ENCODE data around the gene STK16. TPM values are rescaled to one million over a fixed set of nuclear protein-coding genes. Genes with fewer than 3 reads are reported as not detected.

STK16 gene
- total RNA-seq, 4 donors from 2014 or later = 13.7 to 22.2 (median 15.4) TPM

DNA sequence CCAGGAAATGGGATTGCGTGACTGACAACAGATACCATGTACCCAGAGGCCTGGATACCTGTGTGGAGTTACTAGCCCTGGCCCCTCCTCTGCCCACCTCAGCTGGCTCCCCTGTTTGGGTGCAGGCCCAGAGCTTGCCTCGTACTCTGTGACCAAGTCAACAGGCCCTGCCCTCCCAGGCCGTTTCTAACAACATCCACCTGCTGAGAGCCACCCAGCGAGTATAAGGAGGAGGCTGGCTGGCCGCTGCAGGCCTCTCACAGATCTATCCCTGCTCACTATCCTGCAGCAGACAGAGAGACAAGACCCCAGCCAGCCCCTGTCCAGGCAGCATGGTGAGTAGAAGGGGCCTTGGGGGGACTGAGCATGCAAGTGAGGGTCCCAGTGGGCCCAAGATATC, 21.0 kb downstream of the STK16 start:
- TF ChIP-seq, protein P1, sequence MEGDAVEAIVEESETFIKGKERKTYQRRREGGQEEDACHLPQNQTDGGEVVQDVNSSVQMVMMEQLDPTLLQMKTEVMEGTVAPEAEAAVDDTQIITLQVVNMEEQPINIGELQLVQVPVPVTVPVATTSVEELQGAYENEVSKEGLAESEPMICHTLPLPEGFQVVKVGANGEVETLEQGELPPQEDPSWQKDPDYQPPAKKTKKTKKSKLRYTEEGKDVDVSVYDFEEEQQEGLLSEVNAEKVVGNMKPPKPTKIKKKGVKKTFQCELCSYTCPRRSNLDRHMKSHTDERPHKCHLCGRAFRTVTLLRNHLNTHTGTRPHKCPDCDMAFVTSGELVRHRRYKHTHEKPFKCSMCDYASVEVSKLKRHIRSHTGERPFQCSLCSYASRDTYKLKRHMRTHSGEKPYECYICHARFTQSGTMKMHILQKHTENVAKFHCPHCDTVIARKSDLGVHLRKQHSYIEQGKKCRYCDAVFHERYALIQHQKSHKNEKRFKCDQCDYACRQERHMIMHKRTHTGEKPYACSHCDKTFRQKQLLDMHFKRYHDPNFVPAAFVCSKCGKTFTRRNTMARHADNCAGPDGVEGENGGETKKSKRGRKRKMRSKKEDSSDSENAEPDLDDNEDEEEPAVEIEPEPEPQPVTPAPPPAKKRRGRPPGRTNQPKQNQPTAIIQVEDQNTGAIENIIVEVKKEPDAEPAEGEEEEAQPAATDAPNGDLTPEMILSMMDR (IDR thresholded peaks at IDR 0.05; ENCODE audit: low read depth) = no peak

DNA sequence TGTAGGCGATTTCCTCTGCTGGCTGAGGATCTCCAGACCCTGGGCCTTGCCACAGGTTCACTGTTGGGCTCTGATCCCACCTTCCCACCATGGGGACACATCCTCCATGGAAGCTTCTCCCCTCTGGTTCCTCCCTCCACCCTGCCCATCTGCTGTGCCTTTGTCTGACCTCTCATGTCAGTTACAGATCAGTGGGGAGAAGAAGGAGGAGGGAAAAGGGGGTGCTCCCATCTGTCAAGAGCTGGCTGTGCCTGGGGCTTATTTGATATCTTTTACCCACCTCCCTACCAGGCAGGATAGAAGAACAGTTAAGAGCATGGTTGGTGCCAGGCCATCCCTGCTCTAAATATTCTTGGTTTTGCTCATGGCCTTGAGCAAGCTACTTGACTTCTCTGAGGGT, 21.6 kb downstream of the STK16 start:
- TF ChIP-seq, protein P1 (IDR thresholded peaks at IDR 0.05; ENCODE audit: low read depth) = no peak

DNA sequence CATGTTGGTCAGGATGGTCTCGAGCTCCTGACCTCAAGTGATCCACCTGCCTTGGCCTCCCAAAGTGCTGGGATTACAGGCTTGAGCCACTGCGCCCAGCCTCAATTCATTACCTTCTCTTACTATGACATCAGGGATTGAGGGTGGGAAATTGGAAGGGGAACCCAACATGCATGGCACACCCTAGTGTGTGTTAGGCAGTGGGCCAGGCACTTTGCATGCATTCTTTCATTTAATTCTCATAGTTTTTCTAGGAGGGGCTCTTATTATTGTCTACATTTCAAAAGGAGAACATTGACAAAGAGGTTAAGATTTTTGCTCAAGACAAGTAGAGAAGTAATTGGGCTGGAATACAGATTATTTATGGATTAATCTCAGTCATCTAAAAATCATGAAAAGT, 23.0 kb downstream of the STK16 start:
- TF ChIP-seq, protein P1 (IDR thresholded peaks at IDR 0.05; ENCODE audit: low read depth) = no peak

DNA sequence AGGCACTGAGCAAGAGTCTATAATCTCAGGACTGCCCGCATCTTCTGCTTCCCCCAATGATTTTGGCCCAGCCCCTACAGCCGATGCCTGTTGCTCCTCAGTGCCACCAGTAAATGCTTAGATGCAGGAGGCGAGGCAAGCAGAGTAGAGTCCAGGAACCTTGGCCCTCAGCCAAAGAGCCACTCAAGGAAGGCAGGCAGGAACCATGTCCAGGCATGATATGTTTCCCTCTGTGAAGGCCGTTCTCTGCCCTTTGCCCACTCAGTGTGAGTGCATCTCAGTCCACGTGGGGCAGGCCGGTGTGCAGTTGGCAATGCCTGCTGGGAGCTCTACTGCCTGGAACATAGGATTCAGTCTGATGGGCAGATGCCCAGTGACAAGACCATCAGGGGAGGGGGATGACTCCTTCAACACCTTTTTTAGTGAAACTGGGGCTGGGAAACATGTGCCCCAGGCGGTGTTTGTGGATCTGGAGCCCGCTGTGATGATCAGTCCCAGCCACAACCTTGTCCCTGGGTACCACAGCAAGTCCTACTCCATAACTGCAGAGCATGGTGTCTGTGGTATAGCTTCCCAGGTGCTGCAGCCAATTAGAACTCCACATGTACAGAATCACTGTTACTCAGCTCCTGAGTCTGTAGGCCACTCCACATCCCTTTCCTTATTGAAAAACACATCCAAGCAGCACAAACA, 24.2 kb downstream of the STK16 start:
- TF ChIP-seq, protein P1 (IDR thresholded peaks at IDR 0.05; ENCODE audit: low read depth) = no peak

DNA sequence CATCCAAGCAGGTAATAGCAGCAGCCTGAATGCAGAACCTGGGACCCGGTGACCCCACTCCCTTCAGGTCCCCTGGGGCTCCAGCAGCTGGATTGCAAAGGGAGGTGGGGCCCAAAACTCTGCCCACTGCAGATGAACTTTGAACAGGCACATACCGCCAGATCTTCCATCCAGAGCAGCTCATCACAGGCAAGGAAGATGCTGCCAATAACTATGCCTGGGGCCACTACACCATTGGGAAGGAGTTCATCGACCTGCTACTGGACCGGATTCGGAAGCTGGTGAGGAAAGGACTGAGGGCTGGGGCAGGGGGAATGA, 24.7 kb downstream of the STK16 start:
- TF ChIP-seq, protein P1 (IDR thresholded peaks at IDR 0.05; ENCODE audit: low read depth) = no peak

DNA sequence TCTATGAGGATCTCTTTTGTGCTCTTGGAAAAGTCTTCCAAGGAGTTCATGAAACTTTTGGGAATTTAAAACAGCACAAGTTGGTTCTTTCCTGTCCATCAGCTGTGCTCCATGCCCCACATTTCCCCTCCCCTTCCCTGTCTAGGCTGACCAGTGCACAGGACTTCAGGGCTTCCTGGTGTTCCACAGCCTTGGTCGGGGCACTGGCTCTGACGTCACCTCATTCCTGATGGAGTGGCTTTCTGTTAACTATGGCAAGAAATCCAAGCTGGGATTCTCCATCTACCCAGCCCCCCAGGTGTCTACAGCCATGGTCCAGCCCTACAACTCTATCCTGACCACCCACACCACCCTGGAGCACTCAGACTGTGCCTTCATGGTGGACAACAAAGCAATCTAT, 25.7 kb downstream of the STK16 start:
- TF ChIP-seq, protein P1 (IDR thresholded peaks at IDR 0.05; ENCODE audit: low read depth) = no peak

DNA sequence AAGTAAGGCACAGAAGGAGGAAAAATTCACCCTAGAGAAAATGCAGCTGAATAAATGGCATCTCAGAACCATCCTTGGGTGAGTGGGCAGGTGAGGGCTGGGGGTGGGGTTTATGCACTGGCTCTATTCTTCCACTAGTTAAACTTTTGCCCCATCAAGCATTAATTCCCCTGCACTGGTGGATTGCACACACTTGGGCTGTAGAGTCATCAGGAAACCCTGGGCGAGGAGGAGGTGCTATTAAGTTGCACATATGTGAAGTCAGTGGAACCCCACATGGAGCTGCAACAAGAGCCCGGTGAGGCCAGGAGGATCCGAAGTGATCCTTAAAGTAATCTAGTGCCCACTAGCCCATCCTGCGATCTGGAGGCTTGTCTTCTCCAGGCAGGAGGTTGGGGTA, 27.1 kb downstream of the STK16 start:
- TF ChIP-seq, protein P1 (IDR thresholded peaks at IDR 0.05; ENCODE audit: low read depth) = no peak

All from subcutaneous adipose tissue (tissue), 4 donors.